LHCN-M2 (cell line): ENCODE results near the gene FTCD. TPM values are rescaled to one million over a fixed set of nuclear protein-coding genes. Genes with fewer than 3 reads are reported as not detected.
"Not testable (repeated sequence)": the region's sequence is repeated elsewhere in the genome, so short reads cannot be mapped to it uniquely, and the experiment has no call there.

Experiments used
- DNase-seq: peaks from one replicate; pipeline ENCODE4 v3.0.0-alpha.2; 2012; ENCODE audit warnings: low read depth
- total RNA-seq: library from RNA; depleted of rRNA; stranded (reverse); fragments of >200 nt; gene quantifications from 2 replicates; pipeline ENCODE4 v1.2.3, GENCODE V29; 2014

FTCD gene
- total RNA-seq, 1 experiment from 2014 or later: not detected

- no peak for DNase-seq
Measured at GRCh38 chr21:46111857-46112724, 43.3 kb downstream of the FTCD start.

- no peak for DNase-seq
Measured at GRCh38 chr21:46111193-46111571, 44.2 kb downstream of the FTCD start.

GRCh38 chr21:46110499-46111192, 44.7 kb downstream of the FTCD start:
- no peak for DNase-seq

GRCh38 chr21:46109313-46110221, 45.8 kb downstream of the FTCD start:
- no peak for DNase-seq

- DNase-seq: no peak
Measured at GRCh38 chr21:46108827-46109312, 46.5 kb downstream of the FTCD start.

- DNase-seq: not testable (repeated sequence)
Measured at GRCh38 chr21:46107376-46107775, 48.0 kb downstream of the FTCD start.

- DNase-seq: no peak
Measured at GRCh38 chr21:46104104-46104503, 51.3 kb downstream of the FTCD start.

- DNase-seq: no peak
Measured at GRCh38 chr21:46100906-46101305, 54.5 kb downstream of the FTCD start.

GRCh38 chr21:46100426-46100825, 55.0 kb downstream of the FTCD start:
- peak; percentile 36 for DNase-seq

- DNase-seq: no peak
Measured at GRCh38 chr21:46100020-46100419, 55.4 kb downstream of the FTCD start.

GRCh38 chr21:46099476-46099875, 55.9 kb downstream of the FTCD start:
- DNase-seq: no peak

- DNase-seq: no peak
Measured at GRCh38 chr21:46098303-46099141, 56.9 kb downstream of the FTCD start.

- DNase-seq: peak; percentile 51
Measured at GRCh38 chr21:46097336-46098293, 57.8 kb downstream of the FTCD start, which contains the start of gene COL6A2. COL6A2 (plus strand) TSS chr21:46098112.

- DNase-seq: no peak
Measured at GRCh38 chr21:46096596-46097335, 58.6 kb downstream of the FTCD start.

- no peak for DNase-seq
Measured at GRCh38 chr21:46095814-46096595, 59.4 kb downstream of the FTCD start.

GRCh38 chr21:46095083-46095719, 60.2 kb downstream of the FTCD start:
- DNase-seq: no peak

GRCh38 chr21:46094401-46095082, 60.8 kb downstream of the FTCD start:
- no peak for DNase-seq
